ENCODE measurements around the gene KCNQ2. TPM values are rescaled to one million over a fixed set of nuclear protein-coding genes. Genes with fewer than 3 reads are reported as not detected.
"Not testable (repeated sequence)": the region's sequence is repeated elsewhere in the genome, so short reads cannot be mapped to it uniquely, and the experiment has no call there.

The KCNQ2 gene
- not detected for polyA plus RNA-seq (2013, experiment 1 of 2; ENCODE audit: insufficient read length)
- polyA plus RNA-seq (2013, experiment 2 of 2; ENCODE audit: insufficient read length), result 1.4 TPM

DNA sequence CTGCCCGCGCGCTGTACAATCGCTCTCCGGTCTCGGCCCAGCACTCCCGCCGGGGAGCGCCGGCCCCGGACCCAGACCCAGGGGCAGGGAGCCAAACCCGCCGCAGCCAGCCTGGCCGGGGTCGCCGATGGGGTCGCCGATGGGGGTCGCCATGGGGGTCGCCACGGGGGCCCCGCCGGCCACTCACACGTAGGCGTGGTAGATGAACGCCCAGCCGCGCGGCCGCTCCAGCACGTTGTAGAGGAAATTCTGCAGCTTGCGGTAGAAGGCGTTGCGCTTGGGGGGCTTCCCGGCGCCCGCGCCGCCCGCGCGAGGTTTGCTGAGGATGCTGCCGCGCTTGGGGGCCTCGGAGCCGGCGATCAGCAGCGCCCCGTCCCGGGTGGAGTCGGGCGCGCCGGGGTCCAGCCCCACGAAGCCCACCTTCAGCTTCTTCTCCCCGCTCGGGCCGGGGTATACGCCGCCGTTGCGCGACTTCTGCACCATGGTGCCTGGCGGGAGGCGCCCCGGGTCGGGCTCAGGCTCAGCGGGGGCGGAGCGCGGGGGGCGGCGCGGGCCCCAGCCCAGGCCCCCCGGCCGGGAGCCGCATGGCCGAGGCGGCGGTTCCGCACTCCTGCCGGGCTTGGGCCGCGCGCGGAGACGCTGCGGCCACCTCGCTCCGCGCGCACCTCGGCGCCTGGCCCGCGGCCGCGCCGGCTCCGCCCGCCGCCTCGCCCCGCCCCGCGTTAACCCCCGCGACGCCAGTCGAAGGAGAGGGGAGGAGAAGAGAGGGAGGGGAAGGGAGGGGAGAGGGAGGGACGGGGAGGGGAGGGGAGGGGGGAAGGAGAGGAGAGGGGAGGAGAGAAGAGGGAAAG is at the start of gene KCNQ2:
Gene KCNQ2, minus strand, starts transcription at position 675 of the 851 bp plus-strand sequence. Its CDS starts 192 bp downstream, at position 483.
- no peak for DNase-seq

DNA sequence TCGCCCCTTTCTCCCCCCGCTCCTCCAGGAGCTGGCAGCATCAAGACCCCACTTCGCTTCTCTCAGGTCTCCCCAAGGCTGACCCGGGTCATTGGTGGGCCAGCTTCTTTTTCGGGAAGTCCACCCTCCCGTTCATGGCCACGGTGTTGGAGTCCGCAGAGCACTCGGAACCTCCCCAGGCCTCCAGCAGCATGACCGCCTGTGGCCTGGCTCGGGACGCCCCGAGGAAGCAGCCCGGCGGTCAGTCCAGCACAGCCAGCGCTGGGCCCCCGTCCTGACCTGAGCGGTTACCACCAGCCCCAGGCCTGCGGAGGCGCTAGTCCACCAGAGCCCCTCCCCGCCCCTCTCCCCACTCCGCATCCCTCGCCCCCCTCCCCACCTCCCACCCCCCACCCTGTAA is 49.1 kb upstream of the KCNQ2 start:
- DNase-seq, result no peak

DNA sequence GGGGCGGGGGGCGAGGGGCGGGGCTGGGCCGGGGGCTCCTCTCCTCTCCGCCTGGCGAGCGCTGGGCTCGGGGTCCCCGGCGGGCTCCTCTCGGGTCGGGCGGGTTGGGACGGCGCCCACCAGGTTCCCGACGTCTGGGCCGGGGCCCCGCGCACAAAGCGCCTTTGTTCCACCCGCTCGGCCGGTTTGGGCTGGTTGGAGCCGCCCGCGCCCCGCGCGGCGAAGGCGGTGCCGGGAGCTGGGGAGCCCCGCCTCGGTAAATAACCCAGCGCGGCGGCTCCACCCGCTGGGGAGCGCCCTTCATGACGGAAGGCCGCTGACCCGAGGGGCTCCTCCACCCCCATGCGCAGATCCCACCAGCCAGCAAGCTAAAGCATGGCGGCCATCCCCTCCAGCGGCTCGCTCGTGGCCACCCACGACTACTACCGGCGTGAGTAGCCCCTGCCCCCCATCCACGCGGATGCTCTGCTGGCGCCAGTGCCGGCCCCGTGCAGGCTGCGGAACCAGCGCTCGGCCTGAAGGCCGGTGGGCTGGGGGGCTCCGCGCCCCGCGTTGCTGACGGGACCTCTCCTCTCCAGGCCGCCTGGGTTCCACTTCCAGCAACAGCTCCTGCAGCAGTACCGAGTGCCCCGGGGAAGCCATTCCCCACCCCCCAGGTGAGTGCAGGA is 48.6 kb upstream of the KCNQ2 start:
- DNase-seq, result peak; percentile 77

DNA sequence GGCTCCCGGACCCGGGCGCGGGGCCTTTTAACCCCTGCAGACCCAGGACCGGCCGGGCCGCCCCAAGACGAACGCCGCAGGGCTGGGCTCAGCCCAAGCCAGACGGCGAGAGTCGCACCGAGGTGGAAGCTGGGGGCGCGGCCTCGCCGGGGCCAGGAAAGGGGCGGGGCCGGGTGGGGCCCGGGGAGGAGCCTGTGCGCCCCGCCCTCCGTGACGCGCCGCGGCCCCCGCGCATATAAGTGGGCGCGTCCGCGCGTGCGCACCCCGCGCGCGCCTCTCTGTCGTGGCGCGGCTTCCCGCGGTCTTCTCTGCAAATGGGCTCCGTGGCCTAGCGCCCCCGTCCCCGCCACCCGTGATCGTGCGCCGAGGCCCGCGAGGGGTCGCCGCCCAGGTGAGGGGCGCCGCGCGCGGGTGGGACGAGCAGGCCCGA is 48.1 kb upstream of the KCNQ2 start, which contains the start of gene PPDPF:
Gene PPDPF, plus strand, starts transcription at position 262 of the 430 bp plus-strand sequence. CDS start 544 bp downstream, outside the sequence.
- DNase-seq, result peak; percentile 85

DNA sequence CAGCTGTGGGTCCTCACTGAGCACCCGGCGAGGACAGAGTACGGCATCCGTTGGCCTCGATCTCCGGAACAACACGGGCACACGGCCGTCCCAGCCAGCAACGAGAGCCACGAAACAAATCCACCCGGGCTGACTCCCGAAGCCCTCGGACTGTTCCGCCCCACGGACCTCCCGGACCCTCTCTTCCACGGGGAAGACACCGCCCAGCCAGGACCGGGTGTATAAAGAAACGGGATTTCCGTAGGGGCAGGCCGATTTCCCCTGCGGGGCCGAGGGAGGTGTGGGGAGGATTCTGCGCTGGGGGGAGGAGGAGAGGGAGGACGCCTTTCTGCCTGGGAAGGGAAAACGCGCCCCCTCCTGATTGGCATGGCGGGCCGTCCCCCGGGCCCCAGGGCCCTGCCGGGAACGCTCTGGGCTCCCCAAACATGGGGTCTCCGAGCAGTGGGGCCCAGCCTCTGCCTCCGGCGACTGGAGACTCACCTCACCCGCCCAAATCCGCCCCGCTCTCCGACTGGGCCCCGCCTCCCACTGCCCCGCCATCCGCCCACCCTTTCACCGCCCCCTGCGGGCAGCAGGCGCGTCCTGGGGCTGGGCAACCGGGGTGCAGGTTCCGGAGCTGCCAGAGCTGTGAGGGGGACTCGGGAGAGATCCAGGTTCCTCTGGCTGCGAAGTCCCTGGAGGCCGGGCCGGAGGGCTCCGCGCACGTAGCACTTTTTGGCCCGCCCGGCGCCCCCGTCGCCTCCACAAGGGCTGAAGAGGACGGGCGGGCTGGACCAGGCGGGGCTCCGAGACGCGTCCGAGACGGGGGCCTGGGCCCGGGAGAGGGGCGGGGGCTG is 47.4 kb upstream of the KCNQ2 start:
- DNase-seq, result peak; percentile 62

DNA sequence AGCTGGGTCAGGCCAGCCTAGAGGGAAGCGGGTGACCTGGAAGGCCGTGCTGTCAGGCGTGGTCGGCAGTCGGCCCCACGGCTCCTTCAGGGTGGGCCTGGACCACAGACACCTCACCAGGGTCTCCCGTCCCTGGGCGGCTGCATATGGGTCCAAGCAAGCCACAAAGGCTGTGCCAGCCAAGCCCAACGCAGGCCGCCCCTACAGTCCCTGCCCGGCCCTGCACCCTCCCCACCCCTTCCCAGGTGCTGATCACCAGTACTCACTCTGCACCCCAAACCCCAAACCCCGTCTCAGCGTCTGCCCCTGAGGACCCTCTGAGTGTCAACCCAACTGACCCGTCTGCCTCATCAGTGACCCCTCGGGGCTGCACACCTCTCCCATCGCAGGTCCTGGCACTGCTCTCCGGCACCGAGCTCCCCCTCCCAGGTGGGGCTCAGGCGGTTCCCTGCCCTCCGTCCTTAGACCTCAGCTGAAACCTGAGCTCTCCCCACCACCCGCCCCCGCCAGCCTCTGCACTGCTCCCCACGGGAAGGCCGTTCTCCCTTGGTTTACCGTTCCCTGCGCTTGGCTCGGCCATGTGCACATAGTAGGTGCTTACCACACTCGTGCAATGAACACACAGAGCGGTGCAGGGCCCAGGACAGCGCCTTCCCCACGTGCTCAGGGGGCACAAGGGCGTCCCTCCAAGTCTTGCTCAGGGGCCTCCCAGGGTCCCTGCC is 46.7 kb upstream of the KCNQ2 start:
- DNase-seq, result no peak

DNA sequence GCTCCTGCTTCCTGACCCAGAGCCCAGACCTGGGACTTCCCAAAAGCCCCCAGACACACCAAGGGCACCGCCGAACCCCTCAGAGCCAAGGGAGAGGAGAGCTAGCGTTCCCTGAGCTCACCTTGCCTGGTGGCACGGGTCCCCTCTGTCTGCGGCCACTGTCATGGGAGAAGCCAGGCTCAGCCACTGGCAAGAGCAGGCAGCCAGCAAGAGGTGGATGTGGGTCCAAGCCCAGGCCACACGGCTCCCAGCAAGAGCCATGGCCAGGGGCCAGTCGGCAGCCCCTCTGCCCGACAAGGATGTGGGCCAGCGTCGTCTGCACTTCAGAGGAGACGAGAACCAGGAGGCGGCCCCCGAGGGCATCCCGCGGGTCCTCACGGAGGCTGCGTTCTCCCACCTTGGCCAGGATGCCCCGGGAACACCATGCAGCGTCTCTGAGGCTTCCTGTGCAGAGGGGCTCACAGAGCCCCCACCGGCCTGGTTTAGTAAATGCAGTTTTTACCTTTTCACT is 46.0 kb upstream of the KCNQ2 start:
- no peak for DNase-seq

DNA sequence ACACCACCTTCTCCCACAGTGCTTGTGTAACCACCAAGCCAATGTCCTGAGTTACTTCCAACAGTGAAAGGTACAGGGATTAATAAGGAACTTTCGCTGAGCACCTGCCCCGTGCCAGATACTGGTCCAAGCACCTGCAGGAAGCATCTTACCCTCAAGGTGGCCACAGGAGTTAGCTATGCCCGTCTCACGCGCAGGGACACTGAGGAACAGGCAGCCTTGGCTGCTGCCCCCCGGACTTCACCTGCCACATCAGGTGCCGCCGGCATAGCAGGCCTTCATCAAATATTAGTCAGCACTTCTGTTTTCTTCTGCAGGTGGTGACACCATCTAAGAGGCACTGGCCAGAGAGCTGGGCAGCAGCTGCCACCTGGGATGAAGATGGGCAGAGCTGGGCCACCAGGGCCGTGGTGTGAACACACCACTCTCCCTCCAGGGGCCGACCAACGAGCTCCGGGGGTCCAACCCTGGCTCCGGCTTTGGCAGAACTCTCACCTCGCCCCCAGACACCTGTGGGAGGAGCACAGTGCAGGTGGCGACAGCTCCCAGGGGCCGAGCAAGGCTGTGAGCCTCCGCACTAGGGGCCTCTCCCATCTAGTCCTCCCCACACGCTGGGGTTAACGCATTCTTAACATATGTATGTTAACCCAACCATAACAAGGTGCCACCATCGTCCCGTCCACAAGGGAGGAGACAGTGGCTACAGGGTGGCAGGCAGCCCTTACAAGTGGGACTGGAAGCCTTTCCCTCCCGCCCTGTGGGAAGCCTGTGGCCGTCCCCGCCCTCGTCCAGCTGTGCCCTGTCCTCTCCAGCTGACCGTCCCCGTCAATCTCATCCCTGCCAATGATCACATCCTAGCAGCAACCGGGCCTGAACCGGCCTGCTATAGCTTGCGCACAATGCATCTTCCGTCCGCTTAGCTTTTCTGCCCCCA is 45.2 kb upstream of the KCNQ2 start:
- DNase-seq, result no peak

DNA sequence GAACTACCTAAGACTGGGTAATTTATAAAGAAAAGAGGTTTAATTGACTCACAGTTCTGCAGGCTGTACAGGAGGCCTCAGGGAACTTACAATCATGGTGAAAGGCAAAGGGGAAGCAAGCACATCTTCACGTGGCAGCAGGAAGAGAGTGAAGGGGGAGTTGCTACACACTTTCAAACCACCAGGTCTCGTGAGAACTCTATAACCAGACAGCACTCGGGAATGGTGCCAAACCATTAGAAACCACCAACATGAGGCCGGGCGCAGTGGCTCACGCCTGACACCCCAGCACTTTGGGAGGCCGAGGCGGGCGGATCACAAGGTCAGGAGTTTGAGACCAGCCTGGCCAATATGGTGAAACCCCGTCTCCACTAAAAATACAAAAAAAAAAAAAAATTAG is 42.1 kb upstream of the KCNQ2 start:
- DNase-seq, result not testable (repeated sequence)

DNA sequence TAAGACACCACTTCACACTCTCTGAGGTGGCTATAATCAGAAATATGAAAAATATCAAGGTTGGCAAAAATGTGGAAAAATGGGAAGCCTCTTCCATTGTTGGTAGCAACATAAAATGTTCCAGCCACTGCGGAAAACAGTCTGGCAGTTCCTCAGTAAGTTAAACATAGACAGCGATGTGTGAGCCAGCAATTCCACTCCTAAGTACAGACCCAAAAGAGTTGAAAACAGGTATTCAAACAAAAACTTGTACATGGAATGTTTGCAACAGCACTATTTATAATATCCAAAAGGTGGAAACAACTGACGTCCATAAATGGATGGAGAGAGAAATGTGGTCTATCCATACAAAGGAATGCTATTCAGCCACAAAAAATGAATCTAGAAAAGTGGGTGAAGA is 40.8 kb upstream of the KCNQ2 start:
- no peak for DNase-seq

DNA sequence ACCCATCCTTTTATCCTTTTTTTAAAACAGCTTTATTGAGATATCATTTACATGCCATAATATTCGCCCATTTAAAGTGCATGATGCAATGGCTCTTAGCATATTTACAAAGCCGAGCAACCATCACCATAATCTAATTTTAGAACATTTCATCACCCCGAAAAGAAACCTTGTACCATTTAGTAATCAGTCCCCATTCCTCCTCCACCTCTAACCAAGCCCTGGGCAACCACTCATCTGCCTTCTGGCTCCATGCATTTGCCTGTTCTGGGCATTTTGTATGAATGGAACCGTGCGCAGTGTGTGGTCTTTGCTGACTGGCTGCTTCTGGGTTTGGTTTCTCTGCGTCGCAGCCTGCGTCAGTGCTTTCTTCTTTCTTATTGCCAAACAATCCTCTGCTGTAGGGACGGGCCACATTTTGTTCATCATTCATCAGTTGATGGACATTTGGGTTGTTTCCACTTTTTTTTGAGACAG is 36.7 kb upstream of the KCNQ2 start:
- no peak for DNase-seq

DNA sequence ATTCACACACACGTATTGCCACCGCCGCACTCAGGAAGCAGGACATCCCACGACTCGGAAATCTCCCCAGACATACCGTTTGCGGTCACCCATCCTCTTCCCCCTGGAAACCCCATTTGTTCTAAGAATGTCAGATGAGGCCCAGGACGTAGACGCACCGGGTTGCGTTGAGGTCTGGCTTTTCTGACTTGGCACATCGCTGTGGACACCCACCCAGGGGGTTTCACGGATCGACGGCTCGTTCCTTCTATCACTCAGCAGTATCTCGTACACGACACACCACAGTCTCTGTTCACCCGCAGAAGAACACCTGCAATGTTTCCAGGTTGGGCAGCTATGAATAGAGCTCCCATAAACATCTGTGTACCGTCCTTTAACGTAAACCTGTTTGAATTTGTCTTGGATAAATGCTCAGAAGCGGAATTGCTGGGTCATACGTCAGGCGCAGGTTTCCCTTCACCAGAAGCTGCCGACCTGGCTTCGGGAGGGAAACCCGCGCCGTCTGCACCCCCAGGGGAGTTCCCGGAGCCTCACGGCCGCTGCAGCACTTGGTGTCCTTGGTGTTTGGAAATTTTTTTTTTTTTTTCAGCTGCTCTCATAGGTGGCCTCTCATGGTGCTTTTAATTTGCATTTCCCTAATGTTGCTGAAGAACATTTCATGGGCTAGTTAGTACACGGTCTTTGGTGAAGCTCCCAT is 35.8 kb upstream of the KCNQ2 start:
- DNase-seq, result no peak

DNA sequence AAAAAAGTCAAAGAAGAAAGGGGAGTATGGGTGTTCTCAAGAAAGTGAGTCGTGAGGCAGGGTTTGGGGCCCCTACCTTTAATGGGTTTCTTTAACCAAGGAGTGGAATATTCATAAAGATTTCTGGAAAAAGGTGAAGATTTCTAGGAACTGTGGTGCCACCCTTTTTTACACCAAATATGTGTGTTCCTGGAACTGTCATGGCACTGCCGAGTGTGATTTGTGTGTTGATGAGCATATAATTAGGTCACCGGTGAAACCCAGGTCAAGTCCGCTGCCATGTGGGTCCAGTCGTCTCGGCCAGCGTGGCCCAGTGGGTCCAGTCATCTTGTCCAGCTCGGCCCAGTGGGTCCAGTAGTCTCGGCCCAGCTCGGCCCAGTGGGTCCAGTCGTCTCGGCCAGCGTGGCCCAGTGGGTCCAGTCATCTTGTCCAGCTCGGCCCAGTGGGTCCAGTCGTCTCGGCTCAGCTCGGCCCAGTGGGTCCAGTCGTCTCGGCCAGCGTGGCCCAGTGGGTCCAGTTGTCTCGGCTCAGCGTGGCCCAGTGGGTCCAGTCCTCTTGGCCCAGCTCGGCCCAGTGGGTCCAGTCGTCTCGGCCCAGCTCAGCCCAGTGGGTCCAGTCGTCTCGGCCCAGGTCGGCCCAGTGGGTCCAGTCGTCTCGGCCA is 34.8 kb upstream of the KCNQ2 start:
- no peak for DNase-seq

DNA sequence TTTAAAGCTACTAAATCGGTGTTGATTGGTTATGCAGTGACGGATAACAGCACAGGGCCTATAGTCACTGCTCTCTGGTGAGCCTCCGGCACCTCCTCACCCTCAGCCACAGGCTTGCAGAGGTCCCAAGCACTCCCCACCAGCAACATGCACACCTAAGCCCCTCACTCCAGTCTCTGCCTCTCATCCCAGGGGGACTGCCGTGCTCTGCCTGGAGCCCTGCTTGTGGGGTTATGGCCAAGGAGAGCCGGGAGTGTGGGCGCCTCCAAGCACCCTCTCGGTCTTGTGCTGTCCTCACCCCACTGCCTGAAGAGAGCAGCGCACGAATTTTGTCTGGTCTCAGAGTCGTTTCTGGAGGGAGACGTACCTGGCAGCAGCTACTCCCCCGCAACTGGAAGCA is 33.3 kb upstream of the KCNQ2 start:
- DNase-seq, result no peak

DNA sequence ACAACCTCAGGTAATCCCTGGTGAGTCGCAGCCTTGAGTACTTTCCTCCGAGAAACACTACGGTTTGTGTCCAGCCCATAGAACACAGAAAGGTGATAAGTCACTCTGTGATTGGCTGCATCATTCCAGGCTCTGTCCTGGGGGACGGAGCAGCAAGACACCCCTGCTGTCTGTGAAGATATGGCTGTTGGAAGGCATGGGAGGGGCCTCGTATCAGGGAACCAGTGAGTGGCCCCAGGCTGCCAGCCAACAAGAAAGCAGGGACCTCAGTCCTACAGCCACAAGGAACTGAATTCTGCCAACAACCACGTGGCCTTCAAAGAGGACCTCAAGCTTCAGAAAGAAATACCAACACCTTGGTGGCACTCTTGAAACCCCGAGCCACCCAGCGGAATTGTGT is 32.8 kb upstream of the KCNQ2 start:
- DNase-seq, result no peak

DNA sequence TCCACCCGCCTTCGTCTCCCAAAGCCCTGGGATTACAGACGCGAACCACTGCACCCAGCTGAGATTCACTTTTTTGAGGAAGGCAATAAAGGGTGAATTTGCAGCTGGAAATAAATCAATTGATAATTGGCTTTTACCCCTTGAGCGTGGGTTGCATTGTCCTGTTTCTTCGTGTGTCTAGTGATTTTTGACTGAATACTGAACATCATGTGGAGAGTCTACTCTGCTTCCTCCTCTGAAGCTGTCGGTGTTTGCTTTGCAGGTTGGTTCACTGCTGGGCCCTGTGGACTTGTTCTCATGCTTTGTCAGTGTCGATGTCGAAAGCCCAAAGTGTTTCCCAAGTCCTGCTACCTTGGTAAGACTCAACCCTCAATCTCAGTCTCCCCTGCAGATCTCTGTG is 32.2 kb upstream of the KCNQ2 start:
- no peak for DNase-seq

DNA sequence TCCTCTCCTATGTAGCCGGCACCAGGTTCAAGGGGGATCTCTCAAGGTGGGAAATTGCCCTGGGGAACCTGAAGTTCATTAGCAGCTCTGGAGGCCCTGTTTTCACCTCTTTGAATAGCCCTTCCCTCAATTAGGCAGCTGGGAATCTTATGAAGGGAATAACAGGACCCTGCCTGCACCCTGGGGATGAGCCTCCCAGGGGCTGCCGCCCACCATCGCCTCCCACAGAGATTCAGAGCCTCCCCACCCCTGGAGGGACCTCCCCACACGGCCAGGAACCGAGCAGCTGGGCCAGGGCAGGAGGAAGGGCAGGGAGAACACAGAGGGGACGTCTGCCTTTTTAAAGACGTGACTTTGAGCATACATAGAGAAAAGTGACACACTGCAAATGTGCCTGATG is 31.1 kb upstream of the KCNQ2 start:
- DNase-seq, result no peak

DNA sequence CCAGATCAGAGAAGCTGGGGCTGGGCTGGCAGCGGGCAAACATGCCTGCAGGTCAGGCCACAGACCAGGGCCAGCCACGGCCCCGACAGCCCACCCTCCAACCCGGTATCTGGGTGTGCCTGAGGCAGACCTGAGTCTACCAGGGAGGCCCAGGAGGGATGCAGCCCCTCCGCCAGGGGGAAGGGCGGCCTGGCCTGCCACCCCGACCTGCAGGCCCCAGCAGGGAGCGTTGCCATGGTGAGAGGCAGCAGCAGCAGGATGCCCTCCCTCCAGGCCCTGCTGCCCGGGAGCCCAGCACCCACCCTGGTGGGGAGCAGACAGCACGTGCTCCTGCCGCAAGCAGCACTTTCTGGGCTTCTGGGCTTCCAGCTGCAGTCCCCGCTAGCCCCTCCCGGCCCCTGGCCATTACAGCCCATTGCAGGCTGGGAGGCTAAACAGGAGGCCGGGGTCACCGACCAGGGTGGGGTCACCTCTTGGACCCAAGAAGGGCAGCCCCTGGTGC is 30.3 kb upstream of the KCNQ2 start:
- DNase-seq, result no peak

Data from fibroblast of skin of scalp (primary cell).